ENCODE measurements around the gene CCDC160.

The CCDC160 gene

DNA sequence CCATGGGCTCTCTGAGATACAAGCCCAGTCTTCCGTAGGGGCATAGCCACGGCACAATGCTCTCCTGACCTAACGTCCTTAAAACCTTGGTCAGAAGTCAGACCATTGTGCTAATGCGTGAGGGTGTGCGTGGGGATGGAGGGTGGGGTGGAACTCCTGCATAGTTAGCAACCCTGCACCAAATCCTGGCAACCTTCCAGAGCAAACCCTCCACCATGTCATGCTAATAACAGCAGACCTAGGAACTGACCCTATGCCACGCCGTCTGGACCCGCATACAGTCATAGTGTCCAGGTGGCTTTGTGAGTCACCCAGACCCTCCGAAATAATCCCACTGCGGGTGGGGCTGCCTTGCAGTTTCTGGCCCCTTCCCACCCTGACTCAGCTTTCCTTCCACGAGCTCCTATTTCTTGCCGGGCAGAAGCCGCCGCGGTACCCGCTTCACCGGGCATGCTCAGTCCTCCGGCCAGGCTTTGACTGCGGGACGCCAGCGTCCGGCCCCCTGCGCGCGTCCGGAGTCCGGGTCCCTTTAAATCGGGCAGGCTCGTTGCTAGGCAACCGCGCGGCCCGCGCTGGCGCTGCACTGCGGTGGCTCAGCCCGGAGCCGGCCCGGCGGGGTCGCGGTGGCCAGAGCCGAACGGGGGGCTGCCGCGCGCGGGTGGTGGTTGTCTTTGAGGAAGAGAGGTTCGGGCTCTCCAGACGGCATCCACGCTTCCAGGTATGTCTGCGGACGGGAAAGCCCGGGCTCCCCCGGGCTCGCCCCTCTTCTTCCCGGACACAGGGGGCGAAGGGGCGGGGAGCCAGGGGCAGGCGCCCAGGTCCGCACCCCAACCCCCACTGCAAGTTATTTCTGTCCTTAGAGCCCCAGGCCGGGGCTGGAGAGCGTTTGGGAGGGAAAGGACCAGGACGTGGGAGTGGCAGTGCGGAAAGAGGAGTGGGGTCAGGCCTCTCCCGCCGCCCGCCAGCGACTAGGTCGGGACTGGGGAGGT is at the start of gene CCDC160:
TSS of gene CCDC160 (plus strand) at position 557 of the 989 bp plus-strand sequence. CDS start 7,619 bp downstream, outside the sequence.
- peak within 1 kb of the TSS; percentile 38; the same call in 1 of the 2 replicates for H3K27ac ChIP-seq
- TF ChIP-seq, protein P1, sequence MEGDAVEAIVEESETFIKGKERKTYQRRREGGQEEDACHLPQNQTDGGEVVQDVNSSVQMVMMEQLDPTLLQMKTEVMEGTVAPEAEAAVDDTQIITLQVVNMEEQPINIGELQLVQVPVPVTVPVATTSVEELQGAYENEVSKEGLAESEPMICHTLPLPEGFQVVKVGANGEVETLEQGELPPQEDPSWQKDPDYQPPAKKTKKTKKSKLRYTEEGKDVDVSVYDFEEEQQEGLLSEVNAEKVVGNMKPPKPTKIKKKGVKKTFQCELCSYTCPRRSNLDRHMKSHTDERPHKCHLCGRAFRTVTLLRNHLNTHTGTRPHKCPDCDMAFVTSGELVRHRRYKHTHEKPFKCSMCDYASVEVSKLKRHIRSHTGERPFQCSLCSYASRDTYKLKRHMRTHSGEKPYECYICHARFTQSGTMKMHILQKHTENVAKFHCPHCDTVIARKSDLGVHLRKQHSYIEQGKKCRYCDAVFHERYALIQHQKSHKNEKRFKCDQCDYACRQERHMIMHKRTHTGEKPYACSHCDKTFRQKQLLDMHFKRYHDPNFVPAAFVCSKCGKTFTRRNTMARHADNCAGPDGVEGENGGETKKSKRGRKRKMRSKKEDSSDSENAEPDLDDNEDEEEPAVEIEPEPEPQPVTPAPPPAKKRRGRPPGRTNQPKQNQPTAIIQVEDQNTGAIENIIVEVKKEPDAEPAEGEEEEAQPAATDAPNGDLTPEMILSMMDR (conservative IDR thresholded peaks at IDR 0.05) = no peak

DNA sequence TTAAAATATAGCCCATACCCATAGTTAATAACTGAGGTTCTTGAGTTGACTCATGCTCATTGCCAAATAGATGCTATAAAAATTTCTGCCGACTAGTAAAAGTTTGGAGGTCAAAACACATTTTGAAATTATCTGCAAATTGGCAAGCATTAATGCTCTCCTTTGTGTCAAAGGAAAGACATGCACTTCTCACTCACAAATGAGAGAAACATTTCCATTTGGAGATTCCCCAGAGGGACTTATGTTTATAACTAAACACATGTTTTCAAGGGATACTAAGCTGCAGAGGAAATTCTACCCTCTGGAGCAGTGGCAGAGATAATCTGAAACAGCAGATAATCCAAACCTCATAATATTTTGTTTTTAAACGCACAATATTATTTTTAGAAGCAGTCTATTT is 45.7 kb upstream of the CCDC160 start:
- no peak overlapping the region for H3K27ac ChIP-seq
- TF ChIP-seq, protein P1 (conservative IDR thresholded peaks at IDR 0.05) = no peak

DNA sequence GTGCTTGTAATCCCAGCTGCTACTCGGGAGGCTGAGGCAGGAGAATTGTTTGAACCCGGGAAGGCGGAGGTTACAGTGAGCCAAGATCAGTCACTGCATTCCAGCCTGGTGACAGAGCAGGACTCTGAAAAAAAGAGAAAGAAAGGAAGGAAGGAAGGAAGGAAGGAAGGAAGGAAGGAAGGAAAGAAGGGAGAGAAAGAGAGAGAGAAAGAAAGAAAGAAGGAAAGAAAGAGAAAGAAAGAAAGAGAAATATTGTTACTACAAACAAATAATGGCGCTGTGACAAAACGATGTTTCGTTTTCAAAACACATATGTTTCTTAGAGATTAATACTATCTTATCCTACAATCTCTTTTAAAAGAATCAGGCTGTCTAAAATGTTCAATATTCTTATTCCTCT is 42.1 kb upstream of the CCDC160 start:
- TF ChIP-seq, protein P1 (conservative IDR thresholded peaks at IDR 0.05) = no peak
- no peak overlapping the region for H3K27ac ChIP-seq

DNA sequence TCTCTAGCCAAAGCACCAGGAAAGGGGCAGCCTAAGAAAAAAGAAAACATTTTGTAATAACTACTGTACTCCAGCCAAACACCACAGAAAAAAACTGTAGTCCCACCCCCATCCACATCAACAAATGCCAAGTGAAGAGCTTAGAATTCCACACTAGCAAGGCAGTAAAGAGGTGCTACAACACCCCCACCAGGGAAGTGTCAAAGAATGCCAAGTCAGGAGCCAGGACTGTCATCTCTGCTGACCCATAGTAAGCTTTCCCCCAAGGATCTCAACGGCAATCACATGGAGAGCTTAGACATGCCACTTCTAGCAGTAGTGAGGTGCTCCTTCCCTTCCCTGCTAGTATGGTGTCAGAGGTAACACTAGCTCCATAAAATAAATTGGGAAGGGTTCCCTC is 34.4 kb upstream of the CCDC160 start:
- TF ChIP-seq, protein P1 (conservative IDR thresholded peaks at IDR 0.05) = no peak
- no peak overlapping the region for H3K27ac ChIP-seq

DNA sequence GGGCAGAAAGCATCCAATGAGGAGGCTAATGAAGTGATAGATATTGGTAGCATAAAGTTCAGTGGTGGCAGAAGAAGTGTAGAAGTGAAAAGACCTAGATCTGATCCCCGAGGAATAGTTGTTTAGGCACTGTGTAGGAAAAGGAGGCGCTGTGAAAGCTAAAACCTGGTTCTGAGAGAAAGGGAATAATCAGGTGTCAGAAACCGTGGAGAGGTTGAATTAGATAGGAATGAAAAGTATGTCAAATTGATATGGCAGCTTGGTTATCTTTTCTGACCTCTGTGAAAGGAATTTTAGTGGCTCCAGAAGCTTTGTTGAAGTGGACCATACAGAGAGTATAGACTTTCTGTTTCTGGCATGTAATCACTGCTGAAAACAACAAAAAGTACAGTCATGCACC is 30.8 kb upstream of the CCDC160 start:
- TF ChIP-seq, protein P1 (conservative IDR thresholded peaks at IDR 0.05) = no peak
- no peak overlapping the region for H3K27ac ChIP-seq

DNA sequence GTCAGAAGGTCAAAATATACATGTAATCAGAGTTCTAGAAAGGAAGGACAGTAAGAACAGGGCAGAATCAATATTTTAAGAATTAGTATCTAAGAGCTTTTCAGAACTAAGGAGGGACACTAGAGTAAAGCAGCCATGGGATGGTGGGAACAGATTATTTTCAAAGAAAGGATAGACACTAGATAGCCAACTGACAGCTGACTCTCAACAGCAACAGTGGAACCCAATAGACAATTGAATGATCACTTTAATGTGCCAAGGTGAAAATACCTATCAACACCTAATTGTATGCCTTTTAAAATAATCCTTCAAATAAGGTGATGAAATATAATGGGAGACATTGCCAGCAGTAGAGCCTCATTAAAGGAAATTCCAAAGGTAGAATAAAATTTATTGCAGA is 26.5 kb upstream of the CCDC160 start:
- TF ChIP-seq, protein P1 (conservative IDR thresholded peaks at IDR 0.05) = no peak
- H3K27ac ChIP-seq = no peak overlapping the region

DNA sequence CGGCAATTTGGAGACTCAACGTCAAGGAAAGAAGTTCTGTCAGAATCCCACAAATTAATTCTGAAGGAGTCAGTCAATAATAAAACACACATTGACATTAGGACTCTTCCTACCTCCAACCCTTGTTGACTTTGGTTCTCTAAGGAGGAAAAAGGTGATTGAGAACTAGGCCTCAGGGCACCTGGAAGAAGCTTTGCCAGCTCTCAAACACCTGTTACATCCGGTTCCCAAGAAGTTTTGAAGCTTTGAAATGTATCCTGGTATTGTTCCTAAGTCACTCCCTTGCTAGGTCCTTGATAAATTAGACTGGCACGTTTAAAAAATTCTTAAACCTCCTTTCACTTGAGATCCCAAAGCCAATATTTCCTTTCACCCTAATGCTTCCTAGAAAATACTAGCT is 1.7 kb upstream of the CCDC160 start:
- no peak overlapping the region for H3K27ac ChIP-seq
- TF ChIP-seq, protein P1 (conservative IDR thresholded peaks at IDR 0.05) = no peak

DNA sequence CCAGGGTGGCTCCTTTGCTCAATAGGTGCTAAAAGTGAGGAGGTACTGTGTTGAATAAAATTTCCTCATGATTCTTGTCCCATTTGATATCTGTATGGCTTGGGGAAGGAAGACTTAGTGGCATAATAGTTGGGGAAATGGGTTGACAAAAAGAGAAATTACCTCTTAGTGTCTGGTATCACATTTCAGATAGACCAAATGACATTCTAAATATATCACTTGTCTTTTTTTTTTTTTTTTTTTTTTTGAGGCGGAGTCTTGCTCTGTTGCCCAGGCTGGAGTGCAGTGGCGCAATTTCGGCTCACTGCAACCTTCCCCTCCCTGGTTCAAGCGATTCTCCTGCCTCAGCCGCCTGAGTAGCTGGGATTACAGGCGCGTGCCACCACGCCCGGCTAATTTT is 1.2 kb downstream of the CCDC160 start:
- peak overlapping the region; percentile 42 for H3K27ac ChIP-seq

Data from VCaP (cell line).